Lower leg skin (tissue), 4 donors: ENCODE results near the gene ANGPTL7. TPM values are rescaled to one million over a fixed set of nuclear protein-coding genes. Genes with fewer than 3 reads are reported as not detected.

Experiments
- DNase-seq, 2 donors: peaks; one replicate each; pipeline ENCODE4 v3.0.0-alpha.2; 2019; ENCODE audit warnings: low spot score in 2 of 2
- H3K4me3 ChIP-seq: fragments of 200-600 bp; sonication (generic); 2 replicates; pipeline ENCODE4 v1.5.1; 2017; ENCODE audit warnings: mild to moderate bottlenecking, low read depth; ENCODE audit not compliant: poor library complexity, severe bottlenecking
- POLR2A ChIP-seq, 2 donors: fragments of 450-650 bp; IDR thresholded peaks; one replicate each; pipeline ENCODE4 v1.6.1; 2016 to 2017; ENCODE audit warnings: antibody characterized with exemption in 2 of 2, mild to moderate bottlenecking in 1 of 2, moderate library complexity in 1 of 2
- WGBS, 2 donors: methylation state at CpG; one replicate each; pipeline ENCODE4 v1.1.5; 2018; 5-methylcytosine and 5-hydroxymethylcytosine counted together
- intact Hi-C: fragments of 100-400 bp; cut with DNase I; formaldehyde crosslinking; loops from one replicate; pipeline ENCODE4 v1.15.0; 2023; ENCODE audit warnings: low total_unique reads
- total RNA-seq, 4 donors: library from RNA; depleted of rRNA; stranded (reverse); fragments of >200 nt; gene quantifications; one replicate each; pipeline ENCODE4 v1.1.0, GENCODE V29; 2016
- TF ChIP-seq, protein P1 (sequence below), 3 donors: fragments of 450-650 bp; IDR thresholded peaks; one replicate each; pipeline ENCODE4 v1.5.1; 2016; ENCODE audit warnings: antibody characterized with exemption in 3 of 3, mild to moderate bottlenecking in 3 of 3, moderate library complexity in 2 of 3

Gene ANGPTL7
- total RNA-seq, 4 donors from 2014 or later, result 1.3 to 16.6 (median 2.9) TPM

DNA sequence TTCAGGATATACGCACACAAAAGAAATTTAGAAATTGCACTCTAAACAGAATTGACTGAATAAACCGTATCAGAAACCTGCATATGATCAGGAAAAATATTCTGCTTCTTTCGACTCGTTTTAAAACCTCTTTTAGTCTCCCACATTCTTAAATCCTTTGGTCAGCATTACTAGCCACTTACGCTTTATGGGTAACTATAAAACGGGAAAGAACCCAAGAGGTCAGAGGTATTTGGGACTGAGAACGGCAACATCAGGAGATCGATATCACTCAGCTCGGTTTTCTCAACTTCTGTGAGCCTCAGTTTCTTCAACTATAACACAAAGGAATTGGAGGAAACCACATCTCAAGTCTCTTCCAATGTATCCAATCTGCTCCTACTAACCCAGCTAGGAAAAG is 36.4 kb upstream of the ANGPTL7 start:
- TF ChIP-seq, protein P1, sequence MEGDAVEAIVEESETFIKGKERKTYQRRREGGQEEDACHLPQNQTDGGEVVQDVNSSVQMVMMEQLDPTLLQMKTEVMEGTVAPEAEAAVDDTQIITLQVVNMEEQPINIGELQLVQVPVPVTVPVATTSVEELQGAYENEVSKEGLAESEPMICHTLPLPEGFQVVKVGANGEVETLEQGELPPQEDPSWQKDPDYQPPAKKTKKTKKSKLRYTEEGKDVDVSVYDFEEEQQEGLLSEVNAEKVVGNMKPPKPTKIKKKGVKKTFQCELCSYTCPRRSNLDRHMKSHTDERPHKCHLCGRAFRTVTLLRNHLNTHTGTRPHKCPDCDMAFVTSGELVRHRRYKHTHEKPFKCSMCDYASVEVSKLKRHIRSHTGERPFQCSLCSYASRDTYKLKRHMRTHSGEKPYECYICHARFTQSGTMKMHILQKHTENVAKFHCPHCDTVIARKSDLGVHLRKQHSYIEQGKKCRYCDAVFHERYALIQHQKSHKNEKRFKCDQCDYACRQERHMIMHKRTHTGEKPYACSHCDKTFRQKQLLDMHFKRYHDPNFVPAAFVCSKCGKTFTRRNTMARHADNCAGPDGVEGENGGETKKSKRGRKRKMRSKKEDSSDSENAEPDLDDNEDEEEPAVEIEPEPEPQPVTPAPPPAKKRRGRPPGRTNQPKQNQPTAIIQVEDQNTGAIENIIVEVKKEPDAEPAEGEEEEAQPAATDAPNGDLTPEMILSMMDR (IDR thresholded peaks at IDR 0.05), result no peak
- TF ChIP-seq POLR2A (IDR thresholded peaks at IDR 0.05), result no peak
- no peak overlapping the region for H3K4me3 ChIP-seq
- intact Hi-C loops, result no loop called here
- WGBS, 2 donors, result 89 to 93% methylated on average over 9 of the region's 9 CpGs
- DNase-seq, result no peak

DNA sequence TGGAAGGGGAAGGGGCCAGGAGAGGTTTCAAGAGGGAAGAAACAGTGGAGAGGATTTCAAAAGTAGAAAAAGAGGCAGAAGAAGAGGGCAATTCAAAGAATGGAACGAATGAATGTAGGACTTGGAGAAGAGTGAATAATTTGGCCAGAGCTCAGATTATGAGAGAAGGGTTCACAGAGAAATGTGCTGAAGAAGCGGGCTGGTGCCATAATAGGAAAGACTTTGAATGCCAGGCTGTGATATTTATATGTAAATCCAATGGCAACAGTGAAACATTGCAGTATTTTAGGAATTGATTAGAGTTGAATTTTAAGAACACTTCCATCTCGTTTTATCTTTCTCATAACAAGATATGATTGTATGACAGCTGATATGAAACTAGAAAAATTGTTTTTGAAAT is 36.0 kb upstream of the ANGPTL7 start:
- no peak for DNase-seq
- intact Hi-C loops, result no loop called here
- 84 to 89% methylated on average over 3 of the region's 3 CpGs for WGBS, 2 donors
- TF ChIP-seq POLR2A (IDR thresholded peaks at IDR 0.05), result no peak
- TF ChIP-seq, protein P1 (IDR thresholded peaks at IDR 0.05), result no peak
- H3K4me3 ChIP-seq, result no peak overlapping the region

DNA sequence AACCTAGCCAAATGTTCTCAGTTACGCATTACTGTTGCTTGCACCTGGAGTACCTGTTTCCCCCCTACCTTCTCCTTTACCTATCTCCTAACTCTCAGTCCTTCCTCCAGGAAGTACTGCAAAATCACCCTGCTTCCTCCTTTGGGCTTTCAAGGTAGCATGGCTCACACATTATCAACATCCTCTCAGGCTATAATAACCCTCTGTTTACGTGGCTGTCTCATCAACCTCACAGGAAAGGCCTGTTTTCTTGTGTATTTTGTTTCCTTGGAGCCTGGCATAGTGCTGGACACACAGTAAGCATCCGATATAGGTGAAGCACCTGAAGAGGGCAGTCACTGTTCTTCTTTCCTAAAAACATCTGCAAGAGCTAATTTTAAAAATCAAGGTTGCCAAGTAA is 32.7 kb upstream of the ANGPTL7 start:
- TF ChIP-seq, protein P1 (IDR thresholded peaks at IDR 0.05), result no peak
- no peak for TF ChIP-seq POLR2A (IDR thresholded peaks at IDR 0.05)
- no peak overlapping the region for H3K4me3 ChIP-seq
- intact Hi-C loops, result no loop called here
- no peak for DNase-seq
- 73 to 80% methylated on average over 3 of the region's 3 CpGs for WGBS, 2 donors

DNA sequence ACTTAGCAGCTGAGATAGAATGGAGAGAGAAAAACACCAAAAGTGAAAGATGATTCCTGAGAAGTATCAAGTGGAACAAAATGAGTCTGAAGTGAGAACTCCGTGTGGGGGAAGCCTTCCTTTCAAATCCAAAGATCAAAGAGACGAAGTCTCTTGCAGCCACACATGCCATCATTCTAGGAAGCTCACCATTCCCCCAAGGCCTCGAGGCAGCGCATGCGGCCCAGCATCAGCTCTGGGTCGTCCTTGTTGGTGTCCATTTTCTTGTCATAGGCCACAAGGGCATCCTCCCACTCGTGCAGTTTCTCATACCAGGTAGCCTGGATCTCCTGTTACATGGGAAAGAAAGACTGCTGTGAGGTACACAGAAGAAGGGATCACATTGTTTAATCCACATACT is 32.2 kb upstream of the ANGPTL7 start:
- TF ChIP-seq POLR2A (IDR thresholded peaks at IDR 0.05), result no peak
- TF ChIP-seq, protein P1 (IDR thresholded peaks at IDR 0.05), result no peak
- no peak for DNase-seq
- intact Hi-C loops, result no loop called here
- no peak overlapping the region for H3K4me3 ChIP-seq
- 75 to 88% methylated on average over 7 of the region's 7 CpGs for WGBS, 2 donors

DNA sequence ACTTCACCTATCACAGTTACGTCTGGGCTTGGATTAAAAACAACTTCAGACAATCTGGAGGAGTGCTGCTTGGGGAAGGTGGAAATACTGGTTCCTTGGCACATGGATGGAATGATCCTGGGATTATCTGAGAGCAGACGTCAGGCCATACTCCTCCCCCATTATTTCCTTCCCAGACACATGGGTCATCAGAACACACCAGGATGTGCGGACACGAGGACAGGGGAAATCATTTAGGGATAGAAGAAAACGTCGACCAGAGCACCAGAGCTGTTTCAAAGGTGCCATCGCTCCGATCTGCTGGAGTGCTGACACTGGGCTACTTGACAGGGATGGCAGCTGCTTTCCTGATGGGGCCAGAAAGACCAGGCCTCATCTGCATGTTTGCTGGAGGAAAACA is 31.8 kb upstream of the ANGPTL7 start:
- intact Hi-C loops, result no loop called here
- DNase-seq, result no peak
- WGBS, 2 donors, result 69% methylated on average over 8 of the region's 8 CpGs
- H3K4me3 ChIP-seq, result no peak overlapping the region
- TF ChIP-seq POLR2A (IDR thresholded peaks at IDR 0.05), result no peak
- TF ChIP-seq, protein P1 (IDR thresholded peaks at IDR 0.05), result no peak

DNA sequence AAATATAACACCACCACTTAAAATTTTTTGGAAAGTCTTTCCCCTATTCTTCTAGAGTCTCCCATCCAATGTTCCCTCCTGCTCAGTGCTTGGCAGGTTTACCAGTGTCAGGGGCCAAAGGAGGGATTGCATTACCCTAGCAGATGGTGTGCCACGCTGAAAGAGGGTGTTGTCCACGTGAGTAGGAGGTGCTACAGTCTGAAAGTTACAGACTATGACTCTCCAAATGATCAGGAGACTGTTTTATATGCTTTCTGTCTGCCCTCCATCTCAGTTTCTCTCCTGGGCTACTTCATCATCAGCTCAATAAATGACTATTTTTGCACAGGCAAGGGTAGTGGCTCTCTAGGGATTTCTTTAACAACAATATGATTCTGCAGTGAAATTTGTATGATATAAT is 31.3 kb upstream of the ANGPTL7 start:
- intact Hi-C loops, result no loop called here
- 18 to 27% methylated on average over 2 of the region's 2 CpGs for WGBS, 2 donors
- peak in 1 of 2 donors; percentile 37 for DNase-seq
- TF ChIP-seq, protein P1 (IDR thresholded peaks at IDR 0.05), result no peak
- no peak for TF ChIP-seq POLR2A (IDR thresholded peaks at IDR 0.05)
- H3K4me3 ChIP-seq, result no peak overlapping the region
